ENCODE data around the gene IL16. TPM values are rescaled to one million over a fixed set of nuclear protein-coding genes. Genes with fewer than 3 reads are reported as not detected.

Gene IL16
- total RNA-seq, 3 donors from 2014 or later = 11.1 to 40.5 (median 20.3) TPM

- Histone ChIP-seq H3K4me3 (no peak overlapping the region), H3K27ac (no peak overlapping the region), H3K9me3 (no peaks in the 10 kb centered on the region), H3K36me3 (no peaks in the 10 kb centered on the region), H3K27me3 (no peaks in the 10 kb centered on the region), H3K4me1 (no peaks in the 10 kb centered on the region)
- intact Hi-C loops (cut with DNase I; ENCODE audit: low total_unique reads) = no loop called here
- TF ChIP-seq POLR2AphosphoS5 (IDR thresholded peaks at IDR 0.05) (no peak), POLR2A (IDR thresholded peaks at IDR 0.05) (no peak)
- TF ChIP-seq, protein P1, sequence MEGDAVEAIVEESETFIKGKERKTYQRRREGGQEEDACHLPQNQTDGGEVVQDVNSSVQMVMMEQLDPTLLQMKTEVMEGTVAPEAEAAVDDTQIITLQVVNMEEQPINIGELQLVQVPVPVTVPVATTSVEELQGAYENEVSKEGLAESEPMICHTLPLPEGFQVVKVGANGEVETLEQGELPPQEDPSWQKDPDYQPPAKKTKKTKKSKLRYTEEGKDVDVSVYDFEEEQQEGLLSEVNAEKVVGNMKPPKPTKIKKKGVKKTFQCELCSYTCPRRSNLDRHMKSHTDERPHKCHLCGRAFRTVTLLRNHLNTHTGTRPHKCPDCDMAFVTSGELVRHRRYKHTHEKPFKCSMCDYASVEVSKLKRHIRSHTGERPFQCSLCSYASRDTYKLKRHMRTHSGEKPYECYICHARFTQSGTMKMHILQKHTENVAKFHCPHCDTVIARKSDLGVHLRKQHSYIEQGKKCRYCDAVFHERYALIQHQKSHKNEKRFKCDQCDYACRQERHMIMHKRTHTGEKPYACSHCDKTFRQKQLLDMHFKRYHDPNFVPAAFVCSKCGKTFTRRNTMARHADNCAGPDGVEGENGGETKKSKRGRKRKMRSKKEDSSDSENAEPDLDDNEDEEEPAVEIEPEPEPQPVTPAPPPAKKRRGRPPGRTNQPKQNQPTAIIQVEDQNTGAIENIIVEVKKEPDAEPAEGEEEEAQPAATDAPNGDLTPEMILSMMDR (IDR thresholded peaks at IDR 0.05) = no peak
- no peak for DNase-seq (ENCODE audit: low spot score in 2 of 2)
These were observed 161.6 kb downstream of the IL16 start for GRCh38 chr15:81358248-81358647.

DNA sequence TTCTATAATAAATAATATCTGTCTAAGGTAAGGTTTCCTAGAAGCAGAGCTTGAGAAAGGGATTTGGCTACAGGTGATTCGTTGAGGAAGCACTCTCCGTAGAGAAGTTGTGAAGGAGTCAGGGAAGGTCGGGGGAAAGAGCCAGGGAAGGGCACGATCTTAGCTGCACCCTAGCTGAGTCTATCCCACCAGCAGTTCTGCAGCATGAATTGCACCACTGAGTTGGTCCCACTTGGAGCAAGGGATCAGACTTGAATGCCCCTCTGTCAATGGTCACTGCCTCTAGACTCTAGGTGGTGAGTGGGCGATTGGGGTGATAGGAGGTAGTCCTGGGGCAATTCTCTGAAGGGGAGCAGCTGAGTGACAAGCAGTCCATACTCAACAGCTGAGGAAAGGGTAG is 163.8 kb downstream of the IL16 start:
- Histone ChIP-seq H3K27me3 (no peaks in the 10 kb centered on the region), H3K27ac (no peak overlapping the region), H3K4me1 (no peaks in the 10 kb centered on the region), H3K36me3 (no peaks in the 10 kb centered on the region), H3K9me3 (no peaks in the 10 kb centered on the region), H3K4me3 (no peak overlapping the region)
- DNase-seq (ENCODE audit: low spot score in 2 of 2) = no peak
- intact Hi-C loops (cut with DNase I; ENCODE audit: low total_unique reads) = no loop called here
- TF ChIP-seq, protein P1 (IDR thresholded peaks at IDR 0.05) = no peak
- TF ChIP-seq POLR2AphosphoS5 (IDR thresholded peaks at IDR 0.05) = no peak
- no peak for TF ChIP-seq POLR2A (IDR thresholded peaks at IDR 0.05)

- DNase-seq (ENCODE audit: low spot score in 2 of 2) = no peak
- Histone ChIP-seq H3K9me3 (no peaks in the 10 kb centered on the region), H3K36me3 (no peaks in the 10 kb centered on the region), H3K27ac (no peak overlapping the region), H3K4me1 (no peaks in the 10 kb centered on the region), H3K4me3 (no peak overlapping the region), H3K27me3 (no peaks in the 10 kb centered on the region)
- intact Hi-C loops (cut with DNase I; ENCODE audit: low total_unique reads) = no loop called here
- no peak for TF ChIP-seq POLR2A (IDR thresholded peaks at IDR 0.05)
- TF ChIP-seq, protein P1 (IDR thresholded peaks at IDR 0.05) = no peak
These were observed 165.2 kb downstream of the IL16 start for GRCh38 chr15:81361891-81362290.

DNA sequence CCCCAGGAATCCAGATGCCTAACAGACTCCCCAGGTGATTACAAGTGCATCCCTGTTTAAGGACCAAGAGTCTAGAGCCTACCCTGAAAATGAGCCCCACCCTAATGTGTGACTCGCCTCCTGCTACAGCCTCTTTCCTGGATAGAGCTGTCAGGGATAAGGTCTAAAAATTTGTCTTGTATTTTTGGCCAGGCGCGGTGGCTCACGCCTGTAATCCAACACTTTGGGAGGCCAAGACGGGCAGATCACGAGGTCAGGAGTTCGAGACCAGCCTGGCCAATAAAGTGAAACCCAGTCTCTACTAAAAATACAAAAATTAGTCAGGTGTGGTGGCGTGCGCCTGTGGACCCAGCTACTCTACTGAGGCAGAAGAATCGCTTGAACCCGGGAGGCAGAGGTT is 166.1 kb downstream of the IL16 start:
- no peaks in the 10 kb centered on the region for H3K9me3 ChIP-seq
- DNase-seq (ENCODE audit: low spot score in 2 of 2) = no peak
- H3K27me3 ChIP-seq = no peaks in the 10 kb centered on the region
- no peaks in the 10 kb centered on the region for H3K36me3 ChIP-seq
- intact Hi-C loops (cut with DNase I; ENCODE audit: low total_unique reads) = no loop called here
- H3K27ac ChIP-seq = no peak overlapping the region
- no peak overlapping the region for H3K4me3 ChIP-seq
- no peaks in the 10 kb centered on the region for H3K4me1 ChIP-seq
- TF ChIP-seq POLR2AphosphoS5 (IDR thresholded peaks at IDR 0.05) = no peak
- no peak for TF ChIP-seq POLR2A (IDR thresholded peaks at IDR 0.05)

DNA sequence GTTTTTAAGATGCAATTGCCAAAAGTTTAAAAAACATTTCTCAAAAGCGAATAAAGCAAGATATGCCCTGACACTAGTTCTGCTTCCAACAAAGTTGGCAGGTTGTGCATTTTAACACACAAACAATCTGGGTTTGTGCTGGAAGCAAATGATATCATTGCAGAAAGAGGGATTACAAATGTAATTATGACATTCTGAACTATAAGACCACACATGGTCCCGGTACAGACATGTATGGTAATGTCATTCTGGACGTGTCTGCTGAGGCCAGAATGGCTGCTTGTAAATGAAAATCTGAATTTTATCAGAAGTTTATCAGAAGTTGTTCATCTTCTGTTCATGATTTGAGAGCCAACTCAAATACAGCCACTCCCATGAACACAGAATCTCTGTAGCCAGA is 166.6 kb downstream of the IL16 start:
- H3K4me1 ChIP-seq = no peaks in the 10 kb centered on the region
- H3K27me3 ChIP-seq = no peaks in the 10 kb centered on the region
- no peak overlapping the region for H3K4me3 ChIP-seq
- no peak for DNase-seq (ENCODE audit: low spot score in 2 of 2)
- TF ChIP-seq, protein P1 (IDR thresholded peaks at IDR 0.05) = no peak
- TF ChIP-seq POLR2A (IDR thresholded peaks at IDR 0.05) (no peak), POLR2AphosphoS5 (IDR thresholded peaks at IDR 0.05) (no peak)
- H3K27ac ChIP-seq = no peak overlapping the region
- intact Hi-C loops (cut with DNase I; ENCODE audit: low total_unique reads) = no loop called here
- H3K36me3 ChIP-seq = no peaks in the 10 kb centered on the region
- H3K9me3 ChIP-seq = no peaks in the 10 kb centered on the region

Other genes with a start within 250 kb of the IL16 start
- gene MESD, start 207.1 kb upstream of the IL16 start, total RNA-seq = 10 to 100 TPM; 17.1 to 32.9 (median 27.2) TPM
- 10 to 100 TPM; 15.1 to 21.6 (median 16.8) TPM for gene TLNRD1, start 196.0 kb upstream of the IL16 start, total RNA-seq
- 1 to 10 TPM in 1 of 3 donors, under 1 TPM in 1, not detected in 1; 0.66 to 1.0 TPM for gene CFAP161, start 62.6 kb upstream of the IL16 start, total RNA-seq
- gene STARD5, start 127.3 kb downstream of the IL16 start, total RNA-seq = 1 to 10 TPM; 3.2 to 9.5 (median 6.7) TPM
- gene TMC3, start 177.3 kb downstream of the IL16 start, total RNA-seq = 1 to 10 TPM in 1 of 3 donors, under 1 TPM in 1, not detected in 1; 0.15 to 1.6 TPM

Measured in breast epithelium (tissue), 4 donors.